Panc1 (cell line): ENCODE data around the gene TFG. TPM values are rescaled to one million over a fixed set of nuclear protein-coding genes. Genes with fewer than 3 reads are reported as not detected.
"Not testable (repeated sequence)": the region's sequence is repeated elsewhere in the genome, so short reads cannot be mapped to it uniquely, and the experiment has no call there.

Experiments
- ATAC-seq: fragments of 200-7000 bp; cut with Tn5 transposase; 2 replicates; pipeline ENCODE4 v1.9.1; 2020; ENCODE audit warnings: mild to moderate bottlenecking, moderate library complexity
- BruUV-seq: library from RNA; stranded (reverse); fragments of 400-500 nt; replicated peaks from 2 replicates; lab custom pipeline; 2021; lab: Mats Ljungman, UMichigan
- CTCF ChIA-PET: fragments of 300-600 bp; sonication (Branson Sonifier 250); formaldehyde crosslinking; loops from one replicate; lab custom pipeline; 2022; ENCODE audit warnings: antibody characterized with exemption; lab: Charles Lee
- POLR2A ChIA-PET: fragments of 300-600 bp; sonication (Branson Sonifier 250); formaldehyde crosslinking; loops from one replicate; lab custom pipeline; 2022; ENCODE audit warnings: antibody characterized with exemption; lab: Charles Lee
- DNase-seq: peaks from one replicate; pipeline ENCODE4 v3.0.0-alpha.2; 2010; ENCODE audit warnings: low read depth, low spot score
- H3K27ac ChIP-seq: 2 replicates; pipeline ENCODE4 v1.5.1; 2011; ENCODE audit warnings: mild to moderate bottlenecking, low read length, inconsistent platforms
- H3K27me3 ChIP-seq: fragments of 200-500 bp; sonication (Bioruptor generic); 2 replicates; pipeline ENCODE4 v1.6.0; 2014; ENCODE audit warnings: low read length, inconsistent platforms; ENCODE audit not compliant: control insufficient read depth, insufficient read depth
- H3K36me3 ChIP-seq: fragments of 200-500 bp; sonication (Bioruptor generic); 2 replicates; pipeline ENCODE4 v1.5.1; 2014; ENCODE audit warnings: inconsistent platforms, mild to moderate bottlenecking, low read length, moderate library complexity; ENCODE audit not compliant: control insufficient read depth, insufficient read depth
- H3K4me1 ChIP-seq: 2 replicates; pipeline ENCODE4 v1.5.1; 2011; ENCODE audit warnings: inconsistent platforms, mild to moderate bottlenecking, low read length, moderate library complexity; ENCODE audit not compliant: control insufficient read depth, insufficient read depth
- H3K4me3 ChIP-seq, 2 experiments: 2 replicates each; pipeline ENCODE4 v1.5.1; 2011 to 2012; ENCODE audit warnings: low read depth in 2 of 2, low read length in 2 of 2, mild to moderate bottlenecking in 2 of 2, inconsistent platforms in 1 of 2, moderate library complexity in 1 of 2
- H3K9me3 ChIP-seq: fragments of 200-500 bp; sonication (Bioruptor generic); 2 replicates; pipeline ENCODE4 v1.5.1; 2014; ENCODE audit warnings: low read depth, mild to moderate bottlenecking, inconsistent platforms, low read length, moderate library complexity; ENCODE audit not compliant: control insufficient read depth, insufficient read depth
- CTCF ChIP-seq: fragments of 450-650 bp; IDR thresholded peaks from 2 replicates; pipeline ENCODE4 v1.5.1; 2017; ENCODE audit warnings: mild to moderate bottlenecking
- POLR2AphosphoS5 ChIP-seq: IDR thresholded peaks from 2 replicates; pipeline ENCODE4 v1.6.1; 2012; ENCODE audit warnings: mild to moderate bottlenecking, low read depth, low read length, moderate library complexity
- REST ChIP-seq, 2 experiments: IDR thresholded peaks; 2 replicates each; pipeline ENCODE4 v1.6.1; 2011 to 2012; ENCODE audit warnings: low read depth in 2 of 2, control low read depth in 1 of 2, low read length in 1 of 2, mild to moderate bottlenecking in 1 of 2, moderate library complexity in 1 of 2; ENCODE audit not compliant: insufficient read depth in 1 of 2
- SIN3A ChIP-seq: IDR thresholded peaks from 2 replicates; pipeline ENCODE4 v1.6.1; 2012; ENCODE audit warnings: low read depth, mild to moderate bottlenecking, low read length, moderate library complexity, borderline replicate concordance; ENCODE audit not compliant: insufficient read depth
- TCF7L2 ChIP-seq: IDR thresholded peaks from 2 replicates; pipeline ENCODE4 v1.6.1; 2011; ENCODE audit warnings: mild to moderate bottlenecking, low read depth, low read length, inconsistent platforms
- in situ Hi-C: cut with HindIII; loops from 2 replicates; pipeline ENCODE4 v1.10.0; 2016; ENCODE audit warnings: low sequenced_read_pairs, low pct_unique_long_range_greater_than_20kb
- intact Hi-C: fragments of 100-400 bp; cut with micrococcal nuclease; formaldehyde crosslinking; loops from one replicate; pipeline ENCODE4 v1.10.0; 2022; ENCODE audit not compliant: unreplicated experiment
- total RNA-seq: library from RNA; stranded (reverse); gene quantifications from one replicate; pipeline ENCODE4 v1.2.1, GENCODE V29; 2021; ENCODE audit not compliant: unreplicated experiment

Gene TFG
- total RNA-seq, 1 experiment from 2014 or later = 159 TPM

- Histone ChIP-seq H3K27ac (no peak overlapping the region), H3K4me1 (no peaks in the 10 kb centered on the region), H3K36me3 (no peaks in the 10 kb centered on the region), H3K4me3 (no peak overlapping the region), H3K27me3 (peaks cover 13% of the 10 kb centered on the region), H3K9me3 (no peaks in the 10 kb centered on the region)
- ChIA-PET POLR2A (no interaction called here), CTCF (no interaction called here)
- intact Hi-C loops = no loop called here
- DNase-seq = no peak
- in situ Hi-C loops = no loop called here
- BruUV-seq = no TSS peak
- ATAC-seq = no peak
- TF ChIP-seq TCF7L2 (no peak), CTCF (no peak), REST (IDR thresholded peaks at IDR 0.05; ENCODE audit: insufficient read depth in 1 of 2, low read depth in 2 of 2, low read length in 1 of 2) (no peak), POLR2AphosphoS5 (no peak), SIN3A (no peak)
Observed at GRCh38 chr3:100665230-100665629, 44.1 kb upstream of the TFG start.

GRCh38 chr3:100666699-100667098 lies 42.6 kb upstream of the TFG start:
- BruUV-seq = not testable (repeated sequence)

GRCh38 chr3:100667316-100667715 lies 42.0 kb upstream of the TFG start:
- H3K27ac ChIP-seq, DNase-seq, BruUV-seq, ATAC-seq, in situ Hi-C loops, H3K9me3 ChIP-seq, POLR2A ChIA-PET, intact Hi-C loops, CTCF ChIA-PET, H3K4me3 ChIP-seq, H3K36me3 ChIP-seq, H3K4me1 ChIP-seq: not testable (repeated sequence)
- peaks cover 13% of the 10 kb centered on the region for H3K27me3 ChIP-seq

More at GRCh38 chr3:100666699-100667098, 42.6 kb upstream of the TFG start:
- DNase-seq, H3K4me3 ChIP-seq, CTCF ChIA-PET, ATAC-seq, intact Hi-C loops, H3K9me3 ChIP-seq, in situ Hi-C loops, H3K36me3 ChIP-seq, H3K4me1 ChIP-seq, H3K27ac ChIP-seq, POLR2A ChIA-PET: not testable (repeated sequence)
- H3K27me3 ChIP-seq = peaks cover 13% of the 10 kb centered on the region

- POLR2A ChIA-PET, H3K36me3 ChIP-seq, H3K27me3 ChIP-seq, CTCF ChIA-PET, H3K4me1 ChIP-seq, H3K4me3 ChIP-seq, in situ Hi-C loops, ATAC-seq, intact Hi-C loops, H3K9me3 ChIP-seq, BruUV-seq, H3K27ac ChIP-seq, DNase-seq: not testable (repeated sequence)
Observed at GRCh38 chr3:100670995-100671394, 38.3 kb upstream of the TFG start.
